HFF-Myc (cell line): ENCODE results near the gene ADARB1.
A peak's percentile ranks its signal among the peaks of the same experiment; 100 is the strongest.
"Not testable (repeated sequence)": the region's sequence is repeated elsewhere in the genome, so short reads cannot be mapped to it uniquely, and the experiment has no call there.

Experiments
- DNase-seq: peaks from one replicate; pipeline ENCODE4 v3.0.0-alpha.2; 2011; ENCODE audit warnings: low read depth; ENCODE audit errors: extremely low read depth
- H3K4me3 ChIP-seq: replicated peaks from 2 replicates; pipeline ENCODE4 v1.5.1; 2011; ENCODE audit warnings: low read depth, mild to moderate bottlenecking, control low read depth, low read length
- TF ChIP-seq, protein P1 (sequence below): IDR thresholded peaks from 2 replicates; pipeline ENCODE4 v1.5.1; 2012; ENCODE audit warnings: mild to moderate bottlenecking, low read depth, low read length, control low read depth; ENCODE audit errors: missing control alignments

ADARB1 gene

DNA sequence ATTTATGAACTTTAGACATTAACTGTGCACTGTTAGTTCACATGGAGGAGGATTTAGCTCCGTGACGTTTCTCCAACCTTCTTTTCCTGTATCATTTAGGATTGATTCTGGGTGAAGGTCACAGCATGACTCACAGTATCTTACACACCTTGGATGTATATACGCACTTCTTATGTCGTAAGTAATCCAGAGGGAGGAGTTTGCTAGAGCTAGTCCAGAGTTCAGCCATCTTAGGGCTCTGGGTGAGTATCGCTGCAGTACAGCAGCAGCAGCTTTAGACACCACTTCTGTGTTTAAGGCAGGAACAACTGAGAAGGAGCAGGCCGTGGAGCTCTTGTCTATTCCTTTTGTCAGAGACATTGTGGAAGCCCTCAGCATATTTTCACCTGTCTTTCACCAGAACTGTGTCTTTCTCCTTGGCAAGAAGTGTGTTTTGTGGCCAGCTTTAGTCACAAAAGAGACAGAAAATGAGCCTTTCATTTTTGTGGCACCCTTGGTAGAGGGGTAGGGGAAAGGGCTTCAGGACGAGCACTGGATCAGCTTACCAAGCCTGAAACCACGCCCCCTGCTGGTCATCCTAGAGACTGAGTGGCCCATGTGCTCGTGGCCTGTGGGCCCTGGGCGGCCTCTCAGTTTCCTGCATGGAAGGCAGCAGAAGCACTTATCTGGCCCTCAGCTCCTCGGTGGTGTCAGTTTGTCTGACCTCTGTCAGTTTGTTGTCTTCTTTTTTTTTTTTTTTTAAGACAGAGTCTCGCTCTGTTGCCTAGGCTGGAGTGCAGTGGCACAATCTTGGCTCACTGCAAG lies 64.0 kb downstream of the ADARB1 start:
- DNase-seq, result peak; percentile 31
- no peak overlapping the region for H3K4me3 ChIP-seq
- TF ChIP-seq, protein P1, sequence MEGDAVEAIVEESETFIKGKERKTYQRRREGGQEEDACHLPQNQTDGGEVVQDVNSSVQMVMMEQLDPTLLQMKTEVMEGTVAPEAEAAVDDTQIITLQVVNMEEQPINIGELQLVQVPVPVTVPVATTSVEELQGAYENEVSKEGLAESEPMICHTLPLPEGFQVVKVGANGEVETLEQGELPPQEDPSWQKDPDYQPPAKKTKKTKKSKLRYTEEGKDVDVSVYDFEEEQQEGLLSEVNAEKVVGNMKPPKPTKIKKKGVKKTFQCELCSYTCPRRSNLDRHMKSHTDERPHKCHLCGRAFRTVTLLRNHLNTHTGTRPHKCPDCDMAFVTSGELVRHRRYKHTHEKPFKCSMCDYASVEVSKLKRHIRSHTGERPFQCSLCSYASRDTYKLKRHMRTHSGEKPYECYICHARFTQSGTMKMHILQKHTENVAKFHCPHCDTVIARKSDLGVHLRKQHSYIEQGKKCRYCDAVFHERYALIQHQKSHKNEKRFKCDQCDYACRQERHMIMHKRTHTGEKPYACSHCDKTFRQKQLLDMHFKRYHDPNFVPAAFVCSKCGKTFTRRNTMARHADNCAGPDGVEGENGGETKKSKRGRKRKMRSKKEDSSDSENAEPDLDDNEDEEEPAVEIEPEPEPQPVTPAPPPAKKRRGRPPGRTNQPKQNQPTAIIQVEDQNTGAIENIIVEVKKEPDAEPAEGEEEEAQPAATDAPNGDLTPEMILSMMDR, result peak; percentile 77

DNA sequence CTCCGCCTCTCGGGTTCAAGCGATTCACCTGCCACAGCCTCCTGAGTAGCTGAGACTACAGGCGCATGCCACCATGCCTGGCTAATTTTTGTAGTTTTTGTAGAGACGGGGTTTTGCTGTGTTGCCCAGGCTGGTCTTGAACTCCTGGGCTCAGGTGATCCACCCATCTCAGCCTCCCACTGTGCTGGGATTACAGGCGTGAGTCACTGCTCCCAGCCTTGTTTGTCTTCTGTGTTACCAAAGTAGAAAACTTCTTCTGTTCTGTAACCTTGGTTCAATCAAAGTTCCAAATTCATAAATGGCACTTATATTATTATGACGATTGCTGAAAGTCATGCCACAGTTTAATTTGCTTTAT lies 64.6 kb downstream of the ADARB1 start:
- not testable (repeated sequence) for H3K4me3 ChIP-seq, DNase-seq

DNA sequence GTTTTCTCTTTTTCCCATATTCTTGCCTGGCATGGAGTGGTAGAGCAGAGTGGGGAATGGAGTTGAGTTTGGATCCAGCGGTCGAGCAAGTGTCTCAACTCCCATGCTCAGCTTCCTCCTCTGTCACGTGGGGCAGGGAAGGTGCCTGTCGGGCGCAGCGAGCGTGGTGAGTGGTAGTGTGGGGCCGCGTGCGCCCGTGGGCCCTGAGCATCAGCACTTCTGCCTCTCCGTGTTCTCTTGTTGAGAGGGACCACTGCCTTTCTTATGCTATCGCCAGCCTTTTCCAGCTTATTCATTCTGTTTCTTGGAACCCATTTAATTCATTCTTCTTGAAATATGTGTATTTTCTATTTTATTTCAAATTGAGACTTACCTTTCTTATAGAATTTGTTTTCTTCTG lies 65.1 kb downstream of the ADARB1 start:
- TF ChIP-seq, protein P1, result no peak
- DNase-seq, result no peak
- H3K4me3 ChIP-seq, result no peak overlapping the region

DNA sequence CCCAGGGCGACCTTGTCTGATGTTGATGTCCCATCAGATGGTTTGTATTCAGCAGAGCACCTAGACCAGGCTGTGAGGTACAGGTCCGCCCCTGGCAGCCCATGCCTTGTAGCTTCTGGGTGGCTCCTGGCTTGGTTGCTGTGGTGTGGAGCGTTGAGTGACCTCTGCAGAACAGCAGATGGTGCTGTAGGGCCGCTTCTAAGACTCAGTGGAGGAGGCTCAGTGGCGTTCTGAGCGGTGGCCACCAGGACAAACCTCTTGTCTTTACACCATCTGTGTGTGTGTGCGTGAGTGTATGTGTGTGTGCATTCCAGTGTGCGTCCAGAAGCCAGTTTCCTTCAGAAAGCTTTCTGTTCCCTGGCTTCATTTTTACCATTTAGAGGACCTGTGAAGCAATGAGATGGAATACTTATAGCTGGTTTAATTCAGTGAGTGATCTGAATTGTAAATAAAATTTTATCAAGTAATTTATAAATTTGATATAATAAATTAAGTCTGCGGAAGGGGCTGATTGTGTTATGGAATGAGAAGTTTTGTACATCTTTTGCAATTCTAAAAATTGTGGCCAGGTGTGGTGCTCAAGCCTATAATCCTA lies 66.1 kb downstream of the ADARB1 start:
- TF ChIP-seq, protein P1, result peak; percentile 86
- H3K4me3 ChIP-seq, result no peak overlapping the region
- DNase-seq, result peak; percentile 85

DNA sequence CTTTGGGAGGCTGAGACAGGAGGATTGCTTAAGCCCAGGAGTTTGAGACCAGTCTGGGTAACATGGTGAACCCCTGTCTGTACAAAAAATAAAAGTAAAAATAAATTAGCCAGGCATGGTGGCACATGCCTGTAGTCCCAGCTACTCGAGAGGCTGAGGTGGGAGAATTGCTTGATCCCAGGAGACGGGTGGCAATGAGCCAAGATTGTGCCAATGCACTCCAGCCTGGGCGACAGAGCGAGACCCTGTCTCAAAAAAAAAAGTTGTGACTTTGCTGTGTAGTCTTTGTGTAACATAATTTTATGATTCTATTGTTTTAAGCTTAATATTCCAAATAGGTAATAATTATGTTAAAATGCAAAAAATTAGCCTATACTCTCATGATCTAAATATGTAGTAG lies 66.6 kb downstream of the ADARB1 start:
- DNase-seq, H3K4me3 ChIP-seq: not testable (repeated sequence)

DNA sequence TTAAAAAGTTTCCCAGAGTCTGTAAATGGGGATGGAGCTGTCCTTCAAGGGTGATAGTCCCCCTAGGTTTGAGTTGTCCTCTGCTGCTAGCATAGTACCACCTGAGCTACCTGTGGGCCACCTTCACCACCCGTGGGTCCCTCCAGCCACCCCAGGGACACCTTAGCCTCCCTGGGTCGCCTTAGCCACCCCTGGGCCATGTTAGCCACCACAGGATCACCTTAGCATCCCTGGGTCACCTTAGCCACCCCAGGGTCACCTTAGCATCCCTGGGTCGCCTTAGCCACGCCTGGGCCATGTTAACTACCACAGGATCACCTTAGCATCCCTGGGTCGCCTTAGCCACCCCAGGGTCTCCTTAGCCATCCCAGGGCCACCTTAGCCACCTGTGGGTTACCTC lies 67.1 kb downstream of the ADARB1 start:
- DNase-seq, result no peak
- no peak overlapping the region for H3K4me3 ChIP-seq
- TF ChIP-seq, protein P1, result no peak

DNA sequence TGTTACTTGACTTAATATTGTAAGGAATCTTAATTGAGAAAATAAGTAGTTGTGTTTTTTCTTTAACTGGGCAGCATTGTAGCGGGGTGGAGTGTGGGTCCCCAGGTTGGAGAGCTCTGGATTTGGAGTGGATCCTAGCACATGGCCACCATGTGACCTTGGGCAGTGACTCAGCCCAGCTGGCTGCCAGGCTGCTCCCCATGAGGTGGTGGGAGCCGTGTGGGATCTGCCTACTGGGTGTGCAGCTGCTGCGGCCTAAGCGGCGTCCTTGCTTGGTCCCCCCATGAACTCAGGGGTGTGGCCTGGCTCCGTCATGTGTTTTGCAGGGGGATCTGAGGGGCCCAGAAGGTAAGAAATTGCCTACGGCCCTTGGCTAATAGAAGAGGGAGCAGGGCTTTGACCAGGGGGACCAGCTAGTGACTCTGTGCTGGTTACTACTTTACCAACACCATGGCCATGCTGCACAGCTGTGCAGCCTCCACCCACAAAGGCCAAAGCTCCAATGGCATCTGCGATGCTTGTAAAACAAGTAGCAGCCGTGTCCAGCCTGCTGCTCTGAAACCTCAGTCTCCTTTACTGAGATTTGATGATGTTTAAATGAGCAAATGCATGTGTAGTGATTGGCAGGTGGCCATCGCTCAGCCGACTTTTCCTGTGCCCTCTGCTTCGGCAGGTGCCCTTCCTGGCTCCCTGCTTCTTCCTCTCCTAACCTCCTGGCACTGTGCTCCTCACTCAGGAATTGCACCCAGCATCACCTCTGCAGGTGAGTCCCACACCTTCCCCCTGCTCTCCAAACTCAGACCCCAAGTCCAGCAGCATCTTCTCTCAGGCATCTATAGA lies 68.3 kb downstream of the ADARB1 start:
- no peak overlapping the region for H3K4me3 ChIP-seq
- TF ChIP-seq, protein P1, result no peak
- peak; percentile 79 for DNase-seq
